NCI-H774 (cell line): ENCODE measurements around the gene SSUH2.

Experiments used
- DNase-seq: peaks from one replicate; lab custom pipeline; 2025; lab: John Stamatoyannopoulos, UW

Gene SSUH2

DNA sequence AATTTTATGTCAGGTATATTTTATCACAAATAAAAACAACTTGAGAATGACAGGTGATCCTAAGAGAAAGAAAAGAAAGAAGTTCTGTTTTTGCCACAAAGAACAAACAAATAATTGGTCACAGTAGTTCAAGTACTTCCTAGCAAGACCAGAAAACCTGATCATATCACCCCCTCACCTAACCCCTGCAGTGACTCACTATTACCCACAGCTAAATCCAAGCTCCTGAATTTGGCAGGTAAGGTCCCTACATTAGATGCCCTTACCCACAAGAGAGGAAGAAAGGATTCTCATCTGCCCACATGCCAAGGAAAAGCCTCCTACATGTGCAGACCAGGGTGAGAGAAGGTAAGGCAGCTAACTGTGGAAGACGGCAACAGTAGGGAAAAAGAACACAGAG lies 4.4 kb downstream of the SSUH2 start:
- no peak for DNase-seq

DNA sequence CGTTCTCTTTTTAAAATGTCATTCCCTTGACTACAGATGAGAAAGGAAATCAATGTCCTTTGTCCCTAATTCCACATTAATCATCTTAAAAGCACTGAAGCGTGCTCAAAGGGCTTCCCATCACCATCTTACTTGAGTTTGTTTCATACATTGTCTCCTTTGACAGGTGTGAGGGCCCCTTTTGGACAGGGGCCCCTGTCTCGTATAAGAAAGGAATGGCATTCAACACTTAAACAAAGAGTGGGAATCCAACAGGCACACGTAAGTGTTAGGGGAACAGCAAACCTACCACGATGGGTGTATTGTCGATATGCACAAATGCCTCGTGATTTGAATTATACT lies 5.0 kb downstream of the SSUH2 start:
- DNase-seq: no peak

DNA sequence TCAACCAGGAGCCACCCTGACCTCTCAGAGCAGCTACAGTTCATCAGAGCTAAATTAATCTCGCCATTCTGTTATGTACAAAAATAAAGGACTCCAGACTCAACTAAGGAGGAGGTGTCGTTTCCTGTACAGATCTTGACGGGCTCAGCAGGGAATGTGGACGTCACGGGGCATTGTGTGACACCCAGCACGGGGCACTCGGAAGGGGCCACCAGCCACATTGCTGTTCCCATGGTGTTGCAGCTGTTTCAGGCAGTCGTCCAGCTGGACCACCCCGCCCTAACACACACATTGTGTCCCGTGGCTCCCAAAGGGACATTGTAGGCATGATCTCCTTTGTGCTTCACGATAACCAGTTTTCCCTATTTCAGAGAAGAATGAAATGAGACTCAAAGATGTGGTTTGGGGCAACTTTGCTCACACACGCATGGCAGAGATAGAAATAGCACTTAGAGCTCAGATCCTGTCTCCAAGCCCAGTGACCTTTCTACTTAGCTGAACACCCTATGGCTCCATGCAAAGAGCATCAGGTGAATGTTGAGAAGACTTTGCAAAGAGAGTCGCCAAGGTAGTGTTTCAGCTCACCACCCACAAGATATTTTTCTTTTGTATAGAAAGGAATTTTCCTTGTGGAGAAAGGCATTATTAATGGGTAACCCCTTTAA lies 5.5 kb downstream of the SSUH2 start:
- no peak for DNase-seq

DNA sequence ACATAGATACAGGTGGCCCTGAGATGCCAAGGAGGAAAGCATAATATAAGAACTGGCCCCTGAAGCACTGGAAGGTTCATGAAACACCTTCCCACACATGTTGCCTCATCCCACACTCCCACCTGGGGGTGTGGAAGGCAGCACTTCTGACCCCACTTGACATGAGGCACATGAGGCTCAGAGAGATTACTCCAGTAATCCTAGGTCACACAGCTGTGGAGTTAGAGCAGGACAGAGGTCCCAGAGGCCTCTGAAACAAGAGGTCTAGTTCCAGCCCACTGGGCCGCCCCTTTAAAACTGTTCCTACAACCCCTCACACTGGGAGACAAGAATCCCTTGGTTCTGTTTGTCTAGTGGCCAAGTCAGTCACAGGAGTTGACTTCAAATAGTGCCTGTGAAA lies 7.2 kb downstream of the SSUH2 start:
- no peak for DNase-seq

DNA sequence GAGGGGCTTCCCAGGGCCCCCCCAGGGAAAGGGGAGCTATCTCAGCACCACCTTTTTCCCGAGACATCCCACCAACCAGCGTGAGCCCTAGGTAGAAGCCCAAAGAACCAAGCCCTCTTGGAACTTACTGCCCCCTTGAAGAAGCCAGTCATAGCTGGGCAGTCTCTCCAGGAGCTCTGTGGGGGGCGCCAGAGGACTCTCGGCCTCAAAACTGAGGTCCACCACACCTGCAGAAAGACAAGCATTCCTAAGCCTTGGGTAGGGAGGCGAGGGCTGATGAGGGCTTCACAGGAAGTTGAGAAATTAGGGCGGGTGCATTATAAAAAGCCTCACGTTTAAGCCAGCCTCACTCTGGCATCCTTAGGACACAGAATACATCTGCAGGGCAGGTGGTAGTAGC lies 9.0 kb downstream of the SSUH2 start:
- no peak for DNase-seq

DNA sequence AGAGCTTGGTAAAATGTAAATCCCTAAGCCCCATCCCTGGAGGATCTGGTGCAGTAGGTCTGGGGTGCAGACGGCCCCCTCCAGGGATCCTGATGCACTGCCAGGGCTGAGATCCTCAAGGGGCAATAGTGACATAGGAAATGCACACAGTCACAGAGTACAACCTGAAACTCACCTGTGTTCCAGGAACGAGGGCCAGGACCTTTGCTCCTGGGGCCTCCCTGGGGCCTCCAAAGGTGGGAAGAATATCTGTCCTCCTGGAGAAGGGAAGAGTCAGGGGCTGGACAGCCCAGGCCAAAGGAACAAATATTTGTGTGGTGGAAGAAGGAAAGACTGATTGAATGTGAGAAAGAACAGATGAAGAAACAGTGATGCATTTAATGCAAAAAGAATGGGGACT lies 9.5 kb downstream of the SSUH2 start:
- DNase-seq: no peak

DNA sequence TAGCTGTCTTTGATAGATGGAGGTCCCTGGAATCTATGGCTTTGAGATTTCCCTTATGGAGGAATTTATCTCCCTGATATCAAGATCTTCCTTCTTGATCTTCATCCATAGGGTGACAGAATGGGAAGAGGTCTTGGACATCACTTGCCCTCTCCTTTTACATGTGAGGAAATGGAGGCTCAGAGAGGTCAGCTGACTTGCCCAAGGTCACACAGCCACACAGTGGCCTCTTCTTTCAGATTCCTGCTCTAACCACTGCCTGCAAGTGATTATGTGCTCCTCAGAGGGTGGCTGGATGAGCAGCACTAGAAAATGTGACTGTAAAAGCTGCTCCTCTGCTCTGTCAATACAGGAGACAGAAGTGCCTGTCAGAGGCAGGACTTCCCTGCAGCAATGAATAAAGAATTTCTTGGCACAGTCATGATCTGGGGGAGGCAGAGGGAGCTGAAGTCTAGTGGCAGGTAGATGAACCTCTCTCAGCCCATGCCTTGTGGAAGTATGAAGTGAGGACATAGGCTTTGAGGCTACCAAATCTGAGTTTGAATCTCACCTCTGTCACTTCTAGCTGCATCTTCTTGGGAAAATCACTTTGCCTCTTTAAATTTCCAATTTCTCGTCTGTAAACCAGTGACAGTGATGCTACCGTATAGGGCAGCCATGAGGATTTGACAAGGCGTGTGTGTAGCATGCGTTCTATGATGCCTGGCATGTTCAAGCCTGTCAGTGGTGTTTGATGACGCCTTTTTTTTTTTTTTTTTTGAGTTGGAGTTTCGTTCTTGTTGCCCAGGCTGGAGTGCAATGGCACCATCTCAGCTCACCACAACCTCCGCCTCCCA lies 12.0 kb downstream of the SSUH2 start:
- no peak for DNase-seq

DNA sequence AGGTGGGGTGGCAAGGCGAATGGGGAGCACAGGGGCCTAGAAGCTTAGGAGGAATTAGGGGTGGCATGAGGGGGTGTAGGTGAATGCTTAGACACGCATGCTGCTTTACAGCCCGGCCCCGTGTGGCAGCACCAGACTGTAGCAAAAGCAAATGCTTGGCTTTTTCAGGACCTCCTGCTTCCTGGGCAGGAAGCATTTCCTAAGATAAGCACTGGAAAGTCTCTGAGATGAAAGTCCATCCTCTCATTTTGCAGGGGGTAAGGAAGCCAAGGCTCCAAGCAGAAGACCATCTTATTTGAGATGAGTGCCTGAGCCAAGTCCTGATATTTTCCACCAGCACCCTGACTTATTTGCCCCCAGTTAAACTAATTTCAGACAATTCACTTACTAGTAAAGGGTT lies 12.9 kb downstream of the SSUH2 start:
- DNase-seq: no peak

DNA sequence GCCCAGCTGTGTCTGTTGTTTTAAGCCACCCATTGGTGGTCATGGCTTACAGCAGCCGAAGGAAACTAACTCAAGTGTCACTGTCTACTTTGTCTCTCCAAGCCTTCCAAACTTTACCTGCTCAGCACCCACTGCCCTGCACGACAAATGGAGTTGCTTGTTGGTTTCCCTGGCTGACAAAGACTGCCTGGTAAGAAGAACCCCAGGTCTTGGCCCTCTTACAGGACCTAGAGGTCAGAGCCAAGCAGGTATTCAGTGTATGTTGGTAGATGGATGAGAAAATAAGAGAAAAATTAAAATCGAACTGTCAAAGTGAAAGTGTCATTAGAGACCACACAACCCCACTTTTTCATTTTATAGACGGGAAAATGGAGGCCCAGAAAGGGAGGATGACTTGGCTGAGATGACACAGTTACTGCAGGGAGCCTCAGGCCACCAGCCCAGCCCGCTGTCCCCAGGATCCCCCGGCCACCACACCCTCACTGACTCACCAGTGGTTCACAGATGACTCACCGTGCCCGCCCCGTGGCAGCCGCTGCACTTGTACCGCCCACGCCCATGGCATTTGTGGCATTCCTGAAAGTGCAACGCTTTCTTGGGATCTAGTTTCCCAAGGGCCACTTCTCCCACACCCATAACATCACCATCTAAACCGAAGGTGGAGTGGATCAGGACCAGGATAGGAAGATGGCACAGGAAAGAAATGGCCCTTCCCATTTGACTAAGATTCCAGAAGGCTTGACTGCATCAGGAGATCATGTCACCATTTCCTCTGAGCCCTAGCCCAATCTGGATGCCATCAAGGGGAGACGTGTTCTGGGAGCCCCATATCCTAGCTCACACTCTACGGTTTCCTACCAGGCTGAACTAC lies 15.2 kb downstream of the SSUH2 start:
- no peak for DNase-seq

DNA sequence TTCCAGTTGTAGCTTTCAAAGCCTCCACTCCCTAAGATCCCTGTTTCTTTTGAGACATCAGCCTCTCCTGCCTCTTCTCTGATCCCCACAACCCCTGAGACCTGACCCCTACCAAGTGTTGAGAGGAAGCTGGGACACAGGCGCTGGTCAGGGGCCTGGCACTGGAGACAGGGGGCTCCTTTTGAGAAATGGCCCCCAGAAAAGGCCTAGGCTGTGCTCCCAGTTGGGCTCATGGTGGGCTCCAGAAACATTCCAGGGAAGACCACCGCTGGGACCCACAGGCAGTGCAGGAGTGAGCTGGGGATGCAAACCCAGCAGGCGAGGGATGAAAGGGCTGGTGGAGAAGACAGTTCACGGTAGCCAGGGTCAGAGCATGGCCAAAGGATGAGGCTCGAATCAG lies 16.6 kb downstream of the SSUH2 start:
- DNase-seq: no peak

DNA sequence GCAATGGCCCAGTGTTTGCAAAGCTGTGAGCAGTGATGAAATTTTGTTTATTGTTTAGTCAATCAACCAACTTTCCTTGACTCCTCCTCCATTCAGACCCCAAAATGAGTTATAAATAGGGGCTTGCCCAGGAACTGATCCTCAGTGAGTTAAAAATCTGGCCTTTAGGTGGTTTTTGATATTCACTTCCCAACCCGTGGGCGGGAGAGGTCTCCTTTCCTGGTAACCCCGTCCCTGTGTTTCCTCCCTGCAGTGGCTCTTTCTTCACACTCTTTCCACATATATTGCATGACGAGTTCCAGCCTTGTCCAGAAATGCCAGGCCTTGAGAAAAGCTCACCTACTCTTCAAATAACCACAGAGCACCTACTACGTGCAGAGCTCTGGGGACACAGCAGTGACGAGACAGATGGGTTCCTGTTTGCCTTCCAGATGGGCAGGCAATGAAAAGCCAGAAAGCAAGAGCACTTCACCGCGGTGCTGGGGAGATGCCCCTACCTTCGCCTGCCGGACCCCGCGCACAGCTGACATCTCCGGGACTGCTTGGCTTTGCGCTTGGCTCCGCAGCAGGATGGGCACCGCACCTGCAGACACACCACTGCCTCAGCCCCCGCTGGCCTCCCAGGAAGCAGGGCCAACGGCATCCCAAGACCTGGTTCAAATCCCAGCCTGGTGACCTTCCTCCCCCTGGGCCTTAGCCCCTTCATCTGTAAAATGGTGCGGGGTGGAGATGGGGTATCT lies 17.2 kb downstream of the SSUH2 start:
- no peak for DNase-seq

DNA sequence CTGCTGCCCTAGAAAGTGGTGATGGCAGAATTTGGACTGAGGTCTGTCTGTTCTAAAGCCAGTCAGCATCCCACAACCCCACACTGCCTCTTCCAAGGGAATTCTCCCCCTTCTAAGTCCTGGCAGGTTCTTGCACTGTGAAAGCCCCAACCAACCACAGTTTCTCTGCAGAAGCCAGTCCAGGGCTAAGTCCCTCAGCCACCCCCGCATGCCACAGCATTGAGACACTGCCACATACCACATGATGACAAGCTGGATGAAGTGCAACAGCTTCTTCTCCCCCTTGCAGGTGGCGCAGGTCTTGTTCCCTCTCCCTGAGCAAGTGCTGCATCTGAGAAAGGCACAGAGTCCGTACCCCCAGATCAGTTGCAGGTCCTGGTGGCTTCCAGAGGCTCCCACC lies 18.6 kb downstream of the SSUH2 start:
- no peak for DNase-seq

DNA sequence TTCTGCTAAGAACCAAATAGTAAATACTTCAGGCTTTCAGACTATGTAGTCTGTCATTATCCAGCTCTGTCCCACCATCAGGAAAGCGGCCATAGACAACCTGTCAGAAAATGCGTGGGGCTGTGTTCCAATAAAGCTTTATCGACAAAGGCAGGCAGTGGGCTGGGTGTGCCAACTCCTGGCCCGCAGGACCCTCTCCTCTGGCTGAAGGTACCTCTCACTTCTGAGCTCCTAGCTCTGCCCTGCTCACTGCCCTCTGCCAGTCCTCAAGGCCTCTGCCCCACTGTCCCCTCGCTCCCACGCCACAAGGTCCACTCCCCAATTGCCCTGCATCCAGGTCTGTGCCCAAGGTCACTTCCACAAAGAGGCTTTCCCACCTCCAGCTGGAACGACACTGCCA lies 20.0 kb downstream of the SSUH2 start:
- DNase-seq: no peak

DNA sequence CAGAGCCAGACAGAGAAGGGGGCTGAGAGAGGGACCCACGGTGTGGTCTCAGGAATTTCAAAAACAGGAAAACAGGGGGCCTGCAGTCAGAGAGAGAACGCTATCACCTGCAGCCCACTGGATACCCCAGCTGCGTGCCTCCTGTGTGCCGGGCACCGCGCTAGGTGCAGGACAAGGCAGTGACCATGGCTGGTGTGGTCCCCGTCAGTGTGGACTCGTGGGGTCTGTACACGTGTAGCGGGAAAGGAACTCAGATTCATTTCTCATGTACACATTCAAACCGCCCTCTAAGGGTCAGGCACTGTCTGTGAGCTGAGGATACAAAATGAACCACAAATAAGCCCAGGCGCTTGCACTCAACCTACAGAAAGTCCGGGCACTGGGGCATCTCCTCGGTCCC lies 20.9 kb downstream of the SSUH2 start:
- no peak for DNase-seq

DNA sequence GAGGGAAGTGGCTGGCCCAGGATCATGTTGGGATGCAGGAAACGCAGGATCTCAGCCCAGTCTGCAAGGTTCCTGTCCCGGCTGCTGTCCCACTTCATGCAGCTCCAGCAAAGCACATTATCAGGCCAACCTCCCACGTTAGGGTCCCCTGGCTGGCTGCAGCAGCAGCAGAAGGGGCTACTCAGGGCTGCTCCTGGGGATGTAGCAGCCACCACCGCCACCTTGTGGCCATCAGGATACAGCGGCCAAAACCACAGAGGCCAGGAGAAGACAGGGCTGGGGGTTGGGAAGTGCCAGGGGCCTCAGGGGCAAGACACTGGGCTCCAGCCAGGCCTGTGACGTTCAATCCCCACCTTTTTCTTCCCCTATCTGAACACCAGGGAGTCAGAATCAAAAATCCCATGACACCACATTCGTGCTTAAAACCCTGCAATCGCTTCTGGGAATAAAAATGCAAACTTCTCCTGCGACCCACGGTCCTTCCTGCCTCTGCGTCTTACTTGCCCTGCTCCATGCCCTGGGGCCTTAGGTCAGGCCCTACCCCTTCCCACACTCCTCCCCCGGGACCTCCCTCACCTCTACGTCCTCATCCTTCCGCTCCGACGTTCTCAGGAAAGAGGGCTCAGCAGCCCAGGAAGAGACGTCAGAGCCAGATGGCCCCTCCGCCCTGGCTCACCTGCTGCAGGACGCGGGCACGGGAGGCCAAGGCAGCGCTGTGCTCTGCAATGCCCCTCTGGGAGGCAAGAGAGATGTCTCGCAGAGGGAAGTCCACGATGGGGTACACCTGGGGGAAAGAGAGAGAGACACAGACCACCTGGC lies 21.5 kb downstream of the SSUH2 start:
- DNase-seq: peak; percentile 1

DNA sequence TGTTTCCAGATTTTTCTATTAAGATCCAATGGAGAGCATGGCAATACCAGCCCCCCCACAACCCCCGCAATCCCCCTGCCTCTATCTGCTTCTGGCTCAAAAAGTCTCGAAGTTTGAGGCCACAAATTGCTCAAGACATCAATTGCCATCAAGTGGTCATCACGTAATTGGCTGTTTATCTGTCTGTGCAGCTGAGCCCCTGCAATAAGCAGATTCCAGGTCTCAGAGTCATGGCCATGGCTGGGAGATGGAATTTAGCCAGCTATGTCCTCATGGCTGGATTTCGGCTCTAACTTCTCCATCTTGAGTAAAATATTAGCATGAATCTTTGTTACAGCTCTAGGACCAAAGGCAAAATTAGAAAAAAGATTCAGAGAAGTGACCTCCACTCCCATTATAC lies 22.7 kb downstream of the SSUH2 start:
- no peak for DNase-seq

DNA sequence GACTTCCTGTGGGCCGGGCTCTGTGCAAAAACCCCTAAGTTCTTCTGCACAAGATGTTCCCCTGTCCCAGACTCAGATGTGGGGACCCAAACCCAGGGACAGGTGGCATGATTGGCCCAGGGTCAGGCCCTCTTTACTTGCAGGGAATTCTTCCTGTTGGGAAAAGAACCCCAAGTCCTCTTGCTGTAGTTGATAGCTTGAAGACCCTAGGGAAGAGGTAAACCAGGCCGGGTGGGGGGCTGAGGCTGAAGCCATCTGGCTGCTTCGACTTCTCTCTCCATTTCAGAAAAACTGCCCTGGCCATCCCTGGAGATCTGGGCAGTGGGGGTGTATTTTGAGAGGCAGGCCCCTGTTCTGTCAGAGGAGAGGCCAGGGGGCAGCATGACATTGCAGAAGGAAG lies 23.5 kb downstream of the SSUH2 start:
- DNase-seq: no peak

DNA sequence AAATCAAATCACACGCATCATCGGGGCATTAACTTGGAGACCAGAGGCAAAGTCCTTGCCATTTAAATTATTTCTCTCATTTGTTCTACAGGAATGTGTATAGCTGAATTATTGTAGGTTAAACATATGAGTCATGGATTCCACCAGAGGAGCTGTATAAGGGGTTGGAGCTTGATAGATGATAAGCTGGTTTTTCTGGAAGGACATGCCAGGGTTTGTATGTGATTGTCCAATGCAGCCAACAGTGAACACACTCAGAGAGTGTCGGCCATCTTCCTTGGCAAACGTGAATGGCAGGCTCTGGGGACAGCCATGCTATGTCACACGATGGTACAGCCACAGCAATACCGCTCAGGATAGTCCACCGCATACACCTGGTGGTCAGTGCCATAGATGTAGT lies 25.1 kb downstream of the SSUH2 start:
- DNase-seq: no peak

DNA sequence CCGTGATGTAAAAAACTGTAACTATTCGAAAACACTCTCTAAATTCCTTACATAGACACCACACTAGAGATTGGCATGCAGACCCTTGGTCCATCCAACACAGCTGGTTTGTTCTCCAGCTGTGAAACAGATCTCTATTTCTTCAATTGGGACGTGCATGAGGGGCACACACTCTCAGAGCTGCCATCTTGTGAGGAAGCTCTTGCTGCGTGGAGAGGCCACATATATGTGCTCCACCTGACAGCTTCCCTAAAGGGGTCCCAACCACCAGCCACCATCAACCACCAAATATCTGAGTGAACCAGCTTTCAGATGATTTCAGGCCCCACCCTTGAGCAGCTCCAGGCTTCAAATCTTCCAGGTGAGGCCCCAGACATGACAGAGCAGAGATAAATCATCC lies 25.6 kb downstream of the SSUH2 start:
- DNase-seq: no peak

DNA sequence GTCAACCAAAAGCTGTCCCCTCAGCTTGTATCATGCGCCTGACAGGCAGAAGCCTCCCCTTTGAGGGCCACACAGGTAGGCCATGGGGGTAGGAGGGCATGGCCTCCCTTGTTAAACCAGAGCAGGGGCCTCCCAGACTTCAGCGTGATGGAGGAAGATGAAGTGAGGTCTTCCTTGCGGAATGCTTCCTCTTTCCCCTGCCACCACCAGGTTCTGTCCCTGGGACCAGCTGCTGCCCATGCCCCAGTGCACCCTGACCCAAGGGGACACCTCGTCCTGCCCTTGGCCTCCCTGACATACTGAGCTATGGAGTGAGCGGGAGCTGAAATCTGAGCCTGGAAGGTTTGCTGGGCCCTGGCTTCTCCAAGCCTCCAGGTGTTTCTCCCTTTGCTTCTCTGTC lies 26.7 kb downstream of the SSUH2 start:
- DNase-seq: no peak

DNA sequence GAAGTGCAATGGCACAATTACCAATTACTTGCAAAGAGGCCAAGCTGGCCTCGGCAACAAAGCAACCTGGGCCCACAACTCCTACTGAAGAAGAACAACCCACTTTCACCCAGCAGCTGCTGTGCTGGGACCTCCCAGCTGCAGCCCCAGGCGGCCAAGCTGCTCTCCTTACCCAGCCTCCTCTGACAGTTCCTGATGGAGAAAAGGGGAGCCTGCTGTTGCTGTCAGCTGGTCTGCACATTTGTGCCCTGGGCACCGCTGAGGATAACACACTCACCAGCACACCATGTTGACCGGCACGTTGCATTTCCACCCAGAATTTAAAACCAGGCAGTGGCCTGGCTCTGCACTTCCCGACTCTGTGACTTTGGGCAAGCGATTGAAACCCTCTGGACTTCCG lies 33.6 kb downstream of the SSUH2 start:
- DNase-seq: no peak
